Esophagus squamous epithelium (tissue), 4 donors: ENCODE measurements around the gene TMEM225.

Source experiments
- CTCF ChIP-seq, 6 experiments: fragments of 450-650 bp in 4 of 6; fragments of 200-600 bp in 2 of 6; sonication (generic) in 2 of 6; IDR thresholded peaks; one replicate each; pipeline ENCODE4 v1.5.1; 2016 to 2019; ENCODE audit warnings: antibody characterized with exemption in 6 of 6, mild to moderate bottlenecking in 4 of 6, moderate library complexity in 4 of 6
- POLR2A ChIP-seq, 4 donors: fragments of 450-650 bp; IDR thresholded peaks; one replicate each; pipeline ENCODE4 v1.6.1; 2017; ENCODE audit warnings: antibody characterized with exemption in 4 of 4, mild to moderate bottlenecking in 4 of 4, moderate library complexity in 3 of 4

- TF ChIP-seq CTCF (IDR thresholded peaks at IDR 0.05) = no peak
- TF ChIP-seq POLR2A (IDR thresholded peaks at IDR 0.05) = no peak
Measured at GRCh38 chr11:123885570-123885969, at the start of gene TMEM225.
